Panc1 (cell line): ENCODE data around the gene RADIL. TPM values are rescaled to one million over a fixed set of nuclear protein-coding genes. Genes with fewer than 3 reads are reported as not detected.

ENCODE experiments used
- ATAC-seq: fragments of 200-7000 bp; cut with Tn5 transposase; 2 replicates; pipeline ENCODE4 v1.9.1; 2020; ENCODE audit warnings: mild to moderate bottlenecking, moderate library complexity
- BruUV-seq: library from RNA; stranded (reverse); fragments of 400-500 nt; replicated peaks from 2 replicates; lab custom pipeline; 2021; lab: Mats Ljungman, UMichigan
- CTCF ChIA-PET: fragments of 300-600 bp; sonication (Branson Sonifier 250); formaldehyde crosslinking; loops from one replicate; lab custom pipeline; 2022; ENCODE audit warnings: antibody characterized with exemption; lab: Charles Lee
- POLR2A ChIA-PET: fragments of 300-600 bp; sonication (Branson Sonifier 250); formaldehyde crosslinking; loops from one replicate; lab custom pipeline; 2022; ENCODE audit warnings: antibody characterized with exemption; lab: Charles Lee
- DNase-seq: peaks from one replicate; pipeline ENCODE4 v3.0.0-alpha.2; 2010; ENCODE audit warnings: low read depth, low spot score
- H3K27ac ChIP-seq: 2 replicates; pipeline ENCODE4 v1.5.1; 2011; ENCODE audit warnings: mild to moderate bottlenecking, low read length, inconsistent platforms
- H3K27me3 ChIP-seq: fragments of 200-500 bp; sonication (Bioruptor generic); 2 replicates; pipeline ENCODE4 v1.6.0; 2014; ENCODE audit warnings: low read length, inconsistent platforms; ENCODE audit not compliant: control insufficient read depth, insufficient read depth
- H3K36me3 ChIP-seq: fragments of 200-500 bp; sonication (Bioruptor generic); 2 replicates; pipeline ENCODE4 v1.5.1; 2014; ENCODE audit warnings: inconsistent platforms, mild to moderate bottlenecking, low read length, moderate library complexity; ENCODE audit not compliant: control insufficient read depth, insufficient read depth
- H3K4me1 ChIP-seq: 2 replicates; pipeline ENCODE4 v1.5.1; 2011; ENCODE audit warnings: inconsistent platforms, mild to moderate bottlenecking, low read length, moderate library complexity; ENCODE audit not compliant: control insufficient read depth, insufficient read depth
- H3K4me3 ChIP-seq, 2 experiments: 2 replicates each; pipeline ENCODE4 v1.5.1; 2011 to 2012; ENCODE audit warnings: low read depth in 2 of 2, low read length in 2 of 2, mild to moderate bottlenecking in 2 of 2, inconsistent platforms in 1 of 2, moderate library complexity in 1 of 2
- H3K9me3 ChIP-seq: fragments of 200-500 bp; sonication (Bioruptor generic); 2 replicates; pipeline ENCODE4 v1.5.1; 2014; ENCODE audit warnings: low read depth, mild to moderate bottlenecking, inconsistent platforms, low read length, moderate library complexity; ENCODE audit not compliant: control insufficient read depth, insufficient read depth
- POLR2AphosphoS5 ChIP-seq: IDR thresholded peaks from 2 replicates; pipeline ENCODE4 v1.6.1; 2012; ENCODE audit warnings: mild to moderate bottlenecking, low read depth, low read length, moderate library complexity
- SIN3A ChIP-seq: IDR thresholded peaks from 2 replicates; pipeline ENCODE4 v1.6.1; 2012; ENCODE audit warnings: low read depth, mild to moderate bottlenecking, low read length, moderate library complexity, borderline replicate concordance; ENCODE audit not compliant: insufficient read depth
- TCF7L2 ChIP-seq: IDR thresholded peaks from 2 replicates; pipeline ENCODE4 v1.6.1; 2011; ENCODE audit warnings: mild to moderate bottlenecking, low read depth, low read length, inconsistent platforms
- in situ Hi-C: cut with HindIII; loops from 2 replicates; pipeline ENCODE4 v1.10.0; 2016; ENCODE audit warnings: low sequenced_read_pairs, low pct_unique_long_range_greater_than_20kb
- intact Hi-C: fragments of 100-400 bp; cut with micrococcal nuclease; formaldehyde crosslinking; loops from one replicate; pipeline ENCODE4 v1.10.0; 2022; ENCODE audit not compliant: unreplicated experiment
- total RNA-seq: library from RNA; stranded (reverse); gene quantifications from one replicate; pipeline ENCODE4 v1.2.1, GENCODE V29; 2021; ENCODE audit not compliant: unreplicated experiment
- TF ChIP-seq, protein P1 (sequence below): fragments of 450-650 bp; IDR thresholded peaks from 2 replicates; pipeline ENCODE4 v1.5.1; 2017; ENCODE audit warnings: mild to moderate bottlenecking
- TF ChIP-seq, protein P2 (sequence below), 2 experiments: IDR thresholded peaks; 2 replicates each; pipeline ENCODE4 v1.6.1; 2011 to 2012; ENCODE audit warnings: low read depth in 2 of 2, control low read depth in 1 of 2, low read length in 1 of 2, mild to moderate bottlenecking in 1 of 2, moderate library complexity in 1 of 2; ENCODE audit not compliant: insufficient read depth in 1 of 2

The RADIL gene
- total RNA-seq, 1 experiment from 2014 or later = 1.3 TPM

- BruUV-seq = no TSS peak
- Histone ChIP-seq H3K27ac (no peak overlapping the region), H3K9me3 (no peaks in the 10 kb centered on the region), H3K36me3 (no peaks in the 10 kb centered on the region), H3K4me1 (no peaks in the 10 kb centered on the region), H3K4me3 (no peak overlapping the region), H3K27me3 (peaks cover 2% of the 10 kb centered on the region; the same call in 1 of the 2 replicates)
- TF ChIP-seq, protein P1, sequence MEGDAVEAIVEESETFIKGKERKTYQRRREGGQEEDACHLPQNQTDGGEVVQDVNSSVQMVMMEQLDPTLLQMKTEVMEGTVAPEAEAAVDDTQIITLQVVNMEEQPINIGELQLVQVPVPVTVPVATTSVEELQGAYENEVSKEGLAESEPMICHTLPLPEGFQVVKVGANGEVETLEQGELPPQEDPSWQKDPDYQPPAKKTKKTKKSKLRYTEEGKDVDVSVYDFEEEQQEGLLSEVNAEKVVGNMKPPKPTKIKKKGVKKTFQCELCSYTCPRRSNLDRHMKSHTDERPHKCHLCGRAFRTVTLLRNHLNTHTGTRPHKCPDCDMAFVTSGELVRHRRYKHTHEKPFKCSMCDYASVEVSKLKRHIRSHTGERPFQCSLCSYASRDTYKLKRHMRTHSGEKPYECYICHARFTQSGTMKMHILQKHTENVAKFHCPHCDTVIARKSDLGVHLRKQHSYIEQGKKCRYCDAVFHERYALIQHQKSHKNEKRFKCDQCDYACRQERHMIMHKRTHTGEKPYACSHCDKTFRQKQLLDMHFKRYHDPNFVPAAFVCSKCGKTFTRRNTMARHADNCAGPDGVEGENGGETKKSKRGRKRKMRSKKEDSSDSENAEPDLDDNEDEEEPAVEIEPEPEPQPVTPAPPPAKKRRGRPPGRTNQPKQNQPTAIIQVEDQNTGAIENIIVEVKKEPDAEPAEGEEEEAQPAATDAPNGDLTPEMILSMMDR = no peak
- no peak for TF ChIP-seq SIN3A
- TF ChIP-seq TCF7L2 = no peak
- DNase-seq (no peak), ATAC-seq (no peak)
- CTCF ChIA-PET = interaction anchor here (0.6 to 0.7 kb wide), 2 partner anchors 15 to 346 kb away, joined by 3 to 4 read pairs; no protein-coding TSS in a partner anchor
- in situ Hi-C loops (no loop called here), intact Hi-C loops (no loop called here)
- POLR2A ChIA-PET = interaction anchor here (0.5 kb wide), 1 partner anchor 193 kb away, joined by 3 read pairs; no protein-coding TSS in a partner anchor
Observed at GRCh38 chr7:4815121-4815520, 68.4 kb downstream of the RADIL start.

DNA sequence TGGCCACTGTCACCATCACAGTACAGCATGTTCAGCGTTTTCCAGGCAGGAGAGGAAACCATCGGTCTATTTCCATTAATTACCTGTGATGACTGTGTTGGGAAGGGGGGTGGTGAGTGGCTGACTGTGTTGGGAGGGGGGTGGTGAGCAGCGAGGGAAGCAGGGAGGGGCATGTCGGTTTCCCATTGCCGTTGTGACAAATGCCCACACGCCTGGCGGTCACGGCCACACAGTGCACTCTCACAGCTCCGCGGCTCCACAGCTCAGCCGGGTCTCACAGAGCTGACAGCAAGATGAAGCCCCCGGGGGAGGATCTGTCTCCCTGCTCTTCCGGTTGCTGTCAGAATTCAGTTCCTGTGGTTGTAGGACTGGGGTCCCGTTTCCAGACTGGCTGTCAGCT is 69.1 kb downstream of the RADIL start:
- CTCF ChIA-PET = no interaction called here
- POLR2A ChIA-PET = interaction anchor here (0.5 kb wide), 1 partner anchor 193 kb away, joined by 3 read pairs; no protein-coding TSS in a partner anchor
- intact Hi-C loops (no loop called here), in situ Hi-C loops (no loop called here)
- no TSS peak for BruUV-seq
- no peaks in the 10 kb centered on the region for H3K4me1 ChIP-seq
- no peak overlapping the region for H3K4me3 ChIP-seq
- TF ChIP-seq SIN3A (no peak), POLR2AphosphoS5 (no peak), TCF7L2 (no peak)
- TF ChIP-seq, protein P1 = no peak
- TF ChIP-seq, protein P2, sequence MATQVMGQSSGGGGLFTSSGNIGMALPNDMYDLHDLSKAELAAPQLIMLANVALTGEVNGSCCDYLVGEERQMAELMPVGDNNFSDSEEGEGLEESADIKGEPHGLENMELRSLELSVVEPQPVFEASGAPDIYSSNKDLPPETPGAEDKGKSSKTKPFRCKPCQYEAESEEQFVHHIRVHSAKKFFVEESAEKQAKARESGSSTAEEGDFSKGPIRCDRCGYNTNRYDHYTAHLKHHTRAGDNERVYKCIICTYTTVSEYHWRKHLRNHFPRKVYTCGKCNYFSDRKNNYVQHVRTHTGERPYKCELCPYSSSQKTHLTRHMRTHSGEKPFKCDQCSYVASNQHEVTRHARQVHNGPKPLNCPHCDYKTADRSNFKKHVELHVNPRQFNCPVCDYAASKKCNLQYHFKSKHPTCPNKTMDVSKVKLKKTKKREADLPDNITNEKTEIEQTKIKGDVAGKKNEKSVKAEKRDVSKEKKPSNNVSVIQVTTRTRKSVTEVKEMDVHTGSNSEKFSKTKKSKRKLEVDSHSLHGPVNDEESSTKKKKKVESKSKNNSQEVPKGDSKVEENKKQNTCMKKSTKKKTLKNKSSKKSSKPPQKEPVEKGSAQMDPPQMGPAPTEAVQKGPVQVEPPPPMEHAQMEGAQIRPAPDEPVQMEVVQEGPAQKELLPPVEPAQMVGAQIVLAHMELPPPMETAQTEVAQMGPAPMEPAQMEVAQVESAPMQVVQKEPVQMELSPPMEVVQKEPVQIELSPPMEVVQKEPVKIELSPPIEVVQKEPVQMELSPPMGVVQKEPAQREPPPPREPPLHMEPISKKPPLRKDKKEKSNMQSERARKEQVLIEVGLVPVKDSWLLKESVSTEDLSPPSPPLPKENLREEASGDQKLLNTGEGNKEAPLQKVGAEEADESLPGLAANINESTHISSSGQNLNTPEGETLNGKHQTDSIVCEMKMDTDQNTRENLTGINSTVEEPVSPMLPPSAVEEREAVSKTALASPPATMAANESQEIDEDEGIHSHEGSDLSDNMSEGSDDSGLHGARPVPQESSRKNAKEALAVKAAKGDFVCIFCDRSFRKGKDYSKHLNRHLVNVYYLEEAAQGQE (IDR thresholded peaks at IDR 0.05; ENCODE audit: insufficient read depth in 1 of 2, low read depth in 2 of 2, low read length in 1 of 2) = no peak
- ATAC-seq = no peak
- no peak for DNase-seq
- H3K27me3 ChIP-seq = peaks cover 2% of the 10 kb centered on the region; the same call in 1 of the 2 replicates
- no peaks in the 10 kb centered on the region for H3K9me3 ChIP-seq
- H3K36me3 ChIP-seq = no peaks in the 10 kb centered on the region
- no peak overlapping the region for H3K27ac ChIP-seq
